NCI-H510A (cell line): ENCODE measurements around the gene EID2.
A peak's percentile ranks its signal among the peaks of the same experiment; 100 is the strongest.

Experiments used
- DNase-seq: peaks from one replicate; lab custom pipeline; 2025; lab: John Stamatoyannopoulos, UW

The EID2 gene

DNA sequence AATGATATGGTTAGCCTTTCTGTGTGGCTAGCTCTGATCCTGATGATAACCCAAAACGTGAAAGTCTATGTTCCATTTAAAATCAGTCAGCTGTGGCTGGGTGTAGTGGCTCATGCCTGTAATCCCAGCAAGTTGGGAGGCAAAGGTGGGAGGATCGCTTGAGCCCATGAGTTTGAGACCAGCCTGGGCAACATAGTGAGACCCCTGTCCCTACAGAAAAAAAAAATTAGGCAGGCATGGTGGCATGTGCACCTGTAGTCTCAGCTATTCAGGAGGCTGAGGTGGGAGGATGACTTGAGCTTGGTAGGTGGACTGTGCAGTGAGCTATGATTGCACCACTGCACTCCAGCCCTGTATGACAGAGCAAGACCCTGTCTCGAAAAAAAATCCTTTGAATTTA lies 6.2 kb downstream of the EID2 start:
- no peak for DNase-seq

DNA sequence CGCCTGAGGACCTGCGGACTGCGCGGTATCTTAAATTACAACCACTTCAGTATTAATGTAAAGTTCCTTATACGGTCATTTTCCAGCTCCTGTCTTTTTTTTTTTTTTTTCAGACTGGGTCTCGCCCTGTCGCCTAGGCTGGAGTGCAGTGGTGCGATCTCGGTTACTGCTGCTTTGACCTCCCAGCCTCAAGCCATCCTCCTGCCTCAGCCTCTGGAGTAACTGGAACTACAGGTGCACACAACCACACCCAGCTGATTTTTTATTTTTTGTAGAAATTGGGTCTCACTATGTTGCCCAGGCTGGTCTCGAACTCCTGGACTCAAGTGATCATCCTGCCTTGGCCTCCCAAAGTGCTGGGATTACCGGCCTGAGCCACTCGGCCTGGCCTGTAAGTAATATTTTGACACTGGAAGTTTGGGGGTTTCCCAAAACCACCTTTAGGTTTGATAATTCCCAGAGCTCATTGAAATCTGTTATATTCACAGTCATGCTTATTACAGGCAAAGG lies 6.9 kb downstream of the EID2 start:
- DNase-seq = no peak

GRCh38 chr19:39532233-39533002 lies 7.5 kb downstream of the EID2 start, which contains the start of gene EID2B:
Gene EID2B, minus strand, starts transcription at chr19:39532852. Its CDS starts 50 bp downstream, at chr19:39532802.
- DNase-seq = peak; percentile 82

DNA sequence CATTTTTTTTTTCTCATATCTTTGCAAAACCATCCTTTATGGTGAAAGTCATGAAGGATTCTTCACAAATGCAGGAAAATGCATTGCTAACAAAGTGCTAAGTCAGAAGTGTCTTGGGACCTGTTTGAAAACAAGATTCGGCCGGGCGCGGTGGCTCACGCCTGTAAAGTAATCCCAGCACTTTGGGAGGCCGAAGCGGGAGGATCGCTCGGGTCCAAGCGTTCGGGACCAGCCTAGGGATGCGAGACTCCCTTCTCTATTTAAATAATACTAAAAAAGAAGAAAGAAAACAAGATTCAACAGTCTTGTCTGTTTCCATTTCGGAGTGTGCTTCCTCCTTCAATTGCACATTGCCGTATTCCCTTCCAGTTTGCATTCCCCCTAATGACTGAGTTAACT lies 8.1 kb downstream of the EID2 start:
- DNase-seq = no peak

- no peak for DNase-seq
These were observed 14.8 kb downstream of the EID2 start for GRCh38 chr19:39525205-39525604.

GRCh38 chr19:39524495-39524894 lies 15.5 kb downstream of the EID2 start:
- DNase-seq = no peak

GRCh38 chr19:39520541-39521484 lies 19.1 kb downstream of the EID2 start:
- no peak for DNase-seq

- peak; percentile 39 for DNase-seq
These were observed 21.0 kb downstream of the EID2 start for GRCh38 chr19:39518975-39519374.

DNA sequence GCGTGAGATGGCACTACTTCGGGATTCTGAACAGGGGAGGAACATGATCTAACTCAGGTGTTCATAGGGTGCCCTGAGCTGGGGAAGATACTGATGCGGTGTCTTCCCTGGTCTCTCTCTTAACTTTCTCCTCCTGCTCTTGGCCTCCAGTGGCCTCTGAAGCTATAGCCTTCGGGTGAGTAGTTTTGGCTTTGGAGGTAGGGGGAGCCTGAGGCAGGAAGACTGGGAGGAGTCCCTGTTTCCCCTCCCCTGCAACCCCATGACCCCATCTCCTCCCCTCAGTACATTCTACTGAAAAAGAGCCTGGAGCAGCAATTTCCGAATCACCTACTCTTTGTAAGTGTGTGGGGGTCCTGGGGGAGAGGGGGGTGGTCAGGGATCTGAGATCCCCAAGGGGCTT lies 21.5 kb downstream of the EID2 start:
- DNase-seq = peak; percentile 17

- DNase-seq = no peak
These were observed 22.5 kb downstream of the EID2 start for GRCh38 chr19:39517432-39517831.

- no peak for DNase-seq
These were observed 23.7 kb downstream of the EID2 start for GRCh38 chr19:39516270-39516669.

DNA sequence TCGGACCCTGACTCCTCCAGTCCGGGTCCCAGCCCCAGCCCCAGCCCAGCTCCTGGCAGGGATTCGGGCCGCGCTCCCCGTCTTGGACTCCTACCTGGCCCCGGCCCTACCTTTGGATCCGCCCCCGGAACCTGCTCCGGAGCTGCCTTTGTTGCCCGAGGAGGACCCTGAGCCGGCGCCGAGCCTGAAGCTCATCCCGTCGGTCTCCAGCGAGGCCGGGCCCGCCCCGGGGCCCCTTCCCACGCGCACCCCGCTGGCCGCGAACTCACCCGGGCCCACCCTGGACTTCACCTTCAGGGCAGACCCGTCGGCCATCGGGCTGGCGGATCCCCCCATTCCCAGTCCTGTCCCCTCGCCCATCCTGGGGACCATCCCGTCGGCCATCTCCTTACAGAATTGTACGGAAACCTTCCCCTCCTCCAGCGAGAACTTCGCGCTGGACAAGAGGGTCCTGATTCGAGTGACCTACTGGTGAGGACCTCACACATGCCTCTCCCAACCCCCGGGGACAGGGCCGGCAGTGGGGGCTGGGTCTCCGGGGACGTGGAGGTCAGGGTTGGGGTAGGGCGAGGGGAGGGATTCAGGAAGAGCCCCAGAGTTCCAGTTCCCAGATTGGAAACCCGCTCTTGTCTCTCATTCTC lies 24.3 kb downstream of the EID2 start:
- no peak for DNase-seq

- DNase-seq = no peak
These were observed 25.0 kb downstream of the EID2 start, which contains the start of gene SELENOV for GRCh38 chr19:39514840-39515550. Gene SELENOV, plus strand, starts transcription at chr19:39515139. Its CDS starts 74 bp downstream, at chr19:39515213.

DNA sequence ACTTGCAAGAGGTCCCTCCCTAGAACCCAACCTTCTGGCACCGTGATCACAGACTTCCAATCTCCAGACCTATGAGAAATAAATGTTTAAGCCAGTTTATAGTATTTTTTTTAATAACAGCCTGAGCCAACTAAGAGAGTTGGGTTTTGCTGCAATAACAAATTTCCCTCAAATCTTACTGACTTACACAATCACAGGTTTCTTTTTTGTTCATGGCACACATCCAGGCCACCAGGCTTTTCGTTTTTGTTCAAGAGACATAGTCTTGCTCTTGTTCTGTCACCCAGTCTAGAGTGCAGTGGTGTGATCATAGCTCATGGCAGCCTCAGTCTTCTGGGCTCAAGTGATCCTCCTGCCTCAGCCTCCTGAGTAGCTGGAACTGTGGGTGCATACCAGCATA lies 27.0 kb downstream of the EID2 start:
- no peak for DNase-seq

DNA sequence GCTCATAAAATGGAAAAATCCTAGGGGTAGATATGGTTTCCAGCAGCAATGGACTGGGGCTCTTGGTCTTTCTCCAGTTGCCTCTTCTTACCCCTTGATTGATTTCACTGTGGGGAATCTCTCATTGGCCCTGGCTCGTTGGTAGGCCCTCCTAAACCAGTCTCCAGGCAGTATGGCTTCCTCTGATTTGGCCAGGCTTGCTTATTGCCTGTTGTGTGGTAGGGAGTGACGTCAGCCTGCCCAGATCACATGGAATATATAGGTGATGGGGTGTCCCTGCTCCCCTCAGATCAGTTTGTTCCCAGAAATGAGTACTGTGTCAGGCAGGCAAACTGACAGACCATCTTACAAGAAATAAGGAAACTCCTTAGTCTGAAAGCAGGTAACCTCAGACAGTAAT lies 30.7 kb downstream of the EID2 start:
- no peak for DNase-seq

- DNase-seq = no peak
These were observed 31.3 kb downstream of the EID2 start for GRCh38 chr19:39508629-39509028.

DNA sequence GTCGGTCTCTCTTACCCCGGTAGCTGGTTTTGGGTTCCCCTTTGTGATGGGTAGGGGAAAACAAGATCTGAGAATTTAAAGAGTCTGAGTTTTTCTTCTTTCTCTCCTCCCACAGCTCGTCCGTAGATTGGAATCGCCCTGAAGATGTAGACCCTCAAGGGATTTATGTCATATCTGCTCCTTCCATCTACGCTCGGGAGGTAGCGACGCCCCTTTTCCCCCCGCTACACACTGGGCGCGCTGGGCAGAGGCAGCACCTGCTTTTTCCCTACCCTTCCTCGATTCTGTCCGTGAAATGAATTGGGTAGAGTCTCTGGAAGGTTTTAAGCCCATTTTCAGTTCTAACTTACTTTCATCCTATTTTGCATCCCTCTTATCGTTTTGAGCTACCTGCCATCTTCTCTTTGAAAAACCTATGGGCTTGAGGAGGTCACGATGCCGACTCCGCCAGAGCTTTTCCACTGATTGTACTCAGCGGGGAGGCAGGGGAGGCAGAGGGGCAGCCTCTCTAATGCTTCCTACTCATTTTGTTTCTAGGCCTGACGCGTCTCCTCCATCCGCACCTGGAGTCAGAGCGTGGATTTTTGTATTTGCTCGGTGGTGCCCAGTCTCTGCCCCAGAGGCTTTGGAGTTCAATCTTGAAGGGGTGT lies 32.1 kb downstream of the EID2 start:
- no peak for DNase-seq

DNA sequence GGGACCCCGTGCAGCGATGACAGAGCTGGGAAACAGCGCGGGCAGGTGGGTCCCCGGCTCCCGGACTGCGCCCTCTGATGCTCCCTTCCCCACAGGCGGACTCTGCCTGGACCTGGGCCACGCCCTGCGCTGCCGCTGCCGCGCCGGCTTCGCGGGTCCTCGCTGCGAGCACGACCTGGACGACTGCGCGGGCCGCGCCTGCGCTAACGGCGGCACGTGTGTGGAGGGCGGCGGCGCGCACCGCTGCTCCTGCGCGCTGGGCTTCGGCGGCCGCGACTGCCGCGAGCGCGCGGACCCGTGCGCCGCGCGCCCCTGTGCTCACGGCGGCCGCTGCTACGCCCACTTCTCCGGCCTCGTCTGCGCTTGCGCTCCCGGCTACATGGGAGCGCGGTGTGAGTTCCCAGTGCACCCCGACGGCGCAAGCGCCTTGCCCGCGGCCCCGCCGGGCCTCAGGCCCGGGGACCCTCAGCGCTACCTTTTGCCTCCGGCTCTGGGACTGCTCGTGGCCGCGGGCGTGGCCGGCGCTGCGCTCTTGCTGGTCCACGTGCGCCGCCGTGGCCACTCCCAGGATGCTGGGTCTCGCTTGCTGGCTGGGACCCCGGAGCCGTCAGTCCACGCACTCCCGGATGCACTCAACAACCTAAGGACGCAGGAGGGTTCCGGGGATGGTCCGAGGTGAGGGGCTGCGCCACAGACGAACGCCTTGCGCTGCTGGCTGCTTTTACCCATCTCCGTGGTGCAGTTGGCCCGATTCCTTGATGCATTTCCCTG lies 32.8 kb downstream of the EID2 start:
- peak; percentile 69 for DNase-seq

- no peak for DNase-seq
These were observed 33.4 kb downstream of the EID2 start for GRCh38 chr19:39506598-39506943.
